ENCODE measurements around the gene MAMSTR.
"Not testable (repeated sequence)": the region's sequence is repeated elsewhere in the genome, so short reads cannot be mapped to it uniquely, and the experiment has no call there.

DNA sequence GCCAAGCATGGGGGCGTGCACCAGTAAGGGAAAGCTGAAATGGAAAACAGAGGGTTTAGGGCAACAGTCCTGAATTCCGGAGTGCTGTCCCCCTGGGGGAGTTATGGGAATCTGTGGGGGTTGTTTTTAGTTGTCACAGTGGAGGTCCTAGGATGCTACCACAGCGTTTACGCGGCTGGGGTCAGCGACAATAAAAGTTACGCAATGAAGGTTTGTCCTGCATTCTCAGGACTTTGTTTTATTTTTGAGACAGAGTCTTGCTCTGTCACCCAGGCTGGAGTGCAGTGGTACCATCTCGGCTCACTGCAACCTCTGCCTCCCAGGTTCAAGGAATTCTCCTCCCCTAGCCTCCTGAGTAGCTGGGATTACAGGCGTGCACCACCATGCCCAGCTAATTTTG, 25.9 kb downstream of the MAMSTR start:
- TF ChIP-seq EZH2 (IDR thresholded peaks at IDR 0.05; ENCODE audit: borderline replicate concordance, insufficient read depth, low read depth, low read length, poor library complexity, severe bottlenecking), result not testable (repeated sequence)
- TF ChIP-seq, protein P1, sequence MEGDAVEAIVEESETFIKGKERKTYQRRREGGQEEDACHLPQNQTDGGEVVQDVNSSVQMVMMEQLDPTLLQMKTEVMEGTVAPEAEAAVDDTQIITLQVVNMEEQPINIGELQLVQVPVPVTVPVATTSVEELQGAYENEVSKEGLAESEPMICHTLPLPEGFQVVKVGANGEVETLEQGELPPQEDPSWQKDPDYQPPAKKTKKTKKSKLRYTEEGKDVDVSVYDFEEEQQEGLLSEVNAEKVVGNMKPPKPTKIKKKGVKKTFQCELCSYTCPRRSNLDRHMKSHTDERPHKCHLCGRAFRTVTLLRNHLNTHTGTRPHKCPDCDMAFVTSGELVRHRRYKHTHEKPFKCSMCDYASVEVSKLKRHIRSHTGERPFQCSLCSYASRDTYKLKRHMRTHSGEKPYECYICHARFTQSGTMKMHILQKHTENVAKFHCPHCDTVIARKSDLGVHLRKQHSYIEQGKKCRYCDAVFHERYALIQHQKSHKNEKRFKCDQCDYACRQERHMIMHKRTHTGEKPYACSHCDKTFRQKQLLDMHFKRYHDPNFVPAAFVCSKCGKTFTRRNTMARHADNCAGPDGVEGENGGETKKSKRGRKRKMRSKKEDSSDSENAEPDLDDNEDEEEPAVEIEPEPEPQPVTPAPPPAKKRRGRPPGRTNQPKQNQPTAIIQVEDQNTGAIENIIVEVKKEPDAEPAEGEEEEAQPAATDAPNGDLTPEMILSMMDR (IDR thresholded peaks at IDR 0.05), result not testable (repeated sequence)

Data from B cell (primary cell).